ENCODE measurements around the gene OSBPL7. TPM values are rescaled to one million over a fixed set of nuclear protein-coding genes. Genes with fewer than 3 reads are reported as not detected.

OSBPL7 gene
- total and polyA plus RNA-seq, 2 of the 13 experiments (the other 11 are each of a cell fraction or from before 2014, with no cell fraction given): 4.7 to 6.6 TPM

DNA sequence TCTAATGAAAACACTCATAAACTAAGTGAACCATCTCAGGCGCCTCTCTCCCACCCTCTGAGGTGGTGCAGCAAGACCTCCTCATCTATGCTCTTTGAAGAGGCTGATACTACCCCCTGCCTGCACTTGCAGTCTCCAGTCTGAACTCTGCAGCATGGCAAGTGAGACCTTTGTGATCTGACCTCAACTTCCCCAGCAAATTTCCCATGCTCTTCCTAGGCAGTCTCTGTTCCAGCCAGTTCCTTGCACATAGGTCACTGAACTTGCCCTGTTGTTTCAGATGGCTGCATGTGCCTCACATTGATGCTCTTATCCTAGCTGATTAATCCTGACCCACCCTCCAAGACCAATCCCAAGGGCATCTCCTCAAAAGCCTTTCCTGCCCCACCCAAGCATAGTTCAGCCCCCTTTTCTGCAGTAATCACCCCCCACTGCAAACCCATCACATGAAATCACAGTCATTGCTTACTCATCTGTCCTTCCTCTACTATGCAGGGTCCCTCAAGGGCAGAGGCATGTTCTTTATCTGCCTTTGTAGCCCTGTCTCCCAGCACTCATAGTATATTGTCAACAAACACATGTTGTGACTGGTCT is 46.5 kb downstream of the OSBPL7 start:
- CTCF ChIA-PET (ENCODE audit: low intra/inter-chr PET ratio, low total read pairs): no interaction called here
- no TSS peak for BruUV-seq (replicated peaks)

More for the DNA sequence above, 46.5 kb downstream of the OSBPL7 start:
- no peaks in the 10 kb centered on the region for H3K36me3 ChIP-seq (replicated peaks in 1 of 2; ENCODE audit: control insufficient read depth in 1 of 2, insufficient read depth in 2 of 2, low read length in 2 of 2)
- no peak overlapping the region for H3K27ac ChIP-seq (ENCODE audit: extremely low read length, insufficient read depth, low read length)
- intact Hi-C loops (cut with micrococcal nuclease; ENCODE audit: unreplicated experiment) (no loop called here), in situ Hi-C loops (cut with HindIII; ENCODE audit: extremely low pct_ligation_motif_present, low pct_unique_long_range_greater_than_20kb) (no loop called here)
- H3K4me3 ChIP-seq (replicated peaks in 1 of 3; ENCODE audit: insufficient read depth in 1 of 3, low read depth in 2 of 3, low read length in 3 of 3): no peak overlapping the region
- POLR2A ChIA-PET: no interaction called here
- no peaks in the 10 kb centered on the region for H3K9me3 ChIP-seq (ENCODE audit: low read length)
- no peak for DNase-seq (ENCODE audit: low spot score)
- H3K27me3 ChIP-seq (ENCODE audit: control insufficient read depth in 1 of 2, insufficient read depth in 2 of 2, low read length in 2 of 2): peaks cover 0 to 34% of the 10 kb centered on the region in 2 experiments; a peak in 2 of 5 replicates
- peaks cover 4% of the 10 kb centered on the region; the same call in 1 of the 2 replicates for H4K20me1 ChIP-seq (ENCODE audit: insufficient read depth, low read length)
- H3K4me1 ChIP-seq (ENCODE audit: insufficient read depth, low read length): no peaks in the 10 kb centered on the region
- ATAC-seq: no peak
- H3K9ac ChIP-seq (ENCODE audit: insufficient read depth, low read depth, low read length): no peak overlapping the region
- no peak for TF ChIP-seq HMG20A (CRISPR knock-in tag; IDR thresholded peaks at IDR 0.05; ENCODE audit: borderline replicate concordance)
- TF ChIP-seq ZSCAN21 (CRISPR knock-in tag; IDR thresholded peaks at IDR 0.05; ENCODE audit: borderline replicate concordance): no peak
- TF ChIP-seq ZNF619 (CRISPR knock-in tag; IDR thresholded peaks at IDR 0.05): no peak
- no peak for TF ChIP-seq TAF15 (IDR thresholded peaks at IDR 0.05; ENCODE audit: low read depth, low read length, poor library complexity, severe bottlenecking)
- no peak for TF ChIP-seq PHB2 (IDR thresholded peaks at IDR 0.05; ENCODE audit: partially characterized antibody)
- no peak for TF ChIP-seq ZNF274 (CRISPR knock-in tag; IDR thresholded peaks at IDR 0.05)
- no peak for TF ChIP-seq ZNF326 (CRISPR knock-in tag; IDR thresholded peaks at IDR 0.05; ENCODE audit: borderline replicate concordance)
- no peak for TF ChIP-seq ZNF552 (CRISPR knock-in tag; IDR thresholded peaks at IDR 0.05; ENCODE audit: borderline replicate concordance)
- no peak for TF ChIP-seq HNF4G (IDR thresholded peaks at IDR 0.05; ENCODE audit: borderline replicate concordance, low read depth, low read length)
- no peak for TF ChIP-seq HNF4G (CRISPR knock-in tag; IDR thresholded peaks at IDR 0.05; ENCODE audit: borderline replicate concordance, low read depth)
- TF ChIP-seq ZFYVE20 (CRISPR knock-in tag; IDR thresholded peaks at IDR 0.05; ENCODE audit: borderline replicate concordance, low read depth): no peak
- TF ChIP-seq ARHGAP35 (CRISPR knock-in tag; IDR thresholded peaks at IDR 0.05; ENCODE audit: borderline replicate concordance): no peak
- TF ChIP-seq, protein P1, sequence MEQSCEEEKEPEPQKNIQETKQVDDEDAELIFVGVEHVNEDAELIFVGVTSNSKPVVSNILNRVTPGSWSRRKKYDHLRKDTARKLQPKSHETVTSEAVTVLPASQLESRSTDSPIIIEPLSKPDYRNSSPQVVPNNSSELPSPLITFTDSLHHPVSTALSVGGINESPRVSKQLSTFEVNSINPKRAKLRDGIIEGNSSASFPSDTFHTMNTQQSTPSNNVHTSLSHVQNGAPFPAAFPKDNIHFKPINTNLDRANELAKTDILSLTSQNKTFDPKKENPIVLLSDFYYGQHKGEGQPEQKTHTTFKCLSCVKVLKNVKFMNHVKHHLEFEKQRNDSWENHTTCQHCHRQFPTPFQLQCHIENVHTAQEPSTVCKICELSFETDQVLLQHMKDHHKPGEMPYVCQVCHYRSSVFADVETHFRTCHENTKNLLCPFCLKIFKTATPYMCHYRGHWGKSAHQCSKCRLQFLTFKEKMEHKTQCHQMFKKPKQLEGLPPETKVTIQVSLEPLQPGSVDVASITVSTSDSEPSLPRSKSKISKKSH (CRISPR knock-in tag; IDR thresholded peaks at IDR 0.05; ENCODE audit: borderline replicate concordance): no peak
- H3K4me2 ChIP-seq (ENCODE audit: low read depth, low read length): no peak overlapping the region
- FAIRE-seq: no peak
- no peaks in the 10 kb centered on the region for H3K79me2 ChIP-seq (ENCODE audit: insufficient read depth, low read length)
- no peak overlapping the region for H2AFZ ChIP-seq (ENCODE audit: low read length)
- WGBS (ENCODE audit: low lambda C conversion rate): 17% methylated on average over 1 of the region's 1 CpG

Measured in HepG2 (cell line).